Mesothelial cell of epicardium (in vitro differentiated cells): ENCODE results near the gene CALR. TPM values are rescaled to one million over a fixed set of nuclear protein-coding genes. Genes with fewer than 3 reads are reported as not detected.
"Not testable (repeated sequence)": the region's sequence is repeated elsewhere in the genome, so short reads cannot be mapped to it uniquely, and the experiment has no call there.

Source experiments
- DNase-seq, 2 experiments: peaks; one replicate each; pipeline ENCODE4 v3.0.0; 2021; ENCODE audit warnings: low spot score in 2 of 2; ENCODE audit not compliant: unreplicated experiment in 2 of 2
- H3K27ac Mint-ChIP-seq: 2 replicates; pipeline ENCODE4 v1.8.0; 2021; ENCODE audit warnings: mixed read lengths
- H3K27me3 Mint-ChIP-seq: 2 replicates; pipeline ENCODE4 v1.8.0; 2021; ENCODE audit warnings: low read depth, mixed read lengths
- H3K36me3 Mint-ChIP-seq: 2 replicates; pipeline ENCODE4 v1.8.0; 2021; ENCODE audit warnings: mixed read lengths
- H3K4me1 Mint-ChIP-seq: 2 replicates; pipeline ENCODE4 v1.8.0; 2021; ENCODE audit warnings: mixed read lengths
- H3K4me3 Mint-ChIP-seq: 2 replicates; pipeline ENCODE4 v1.8.0; 2021; ENCODE audit warnings: mild to moderate bottlenecking, moderate library complexity, mixed read lengths
- H3K9me3 Mint-ChIP-seq: 2 replicates; pipeline ENCODE4 v1.8.0; 2021; ENCODE audit warnings: mixed read lengths
- total RNA-seq: library from RNA; stranded (reverse); gene quantifications from 3 replicates; pipeline ENCODE4 v1.2.1, GENCODE V29; 2021
- TF ChIP-seq, protein P1 (sequence below): fragments of 200-600 bp; sonication (generic); IDR thresholded peaks from one replicate; pipeline ENCODE4 v1.5.0; 2021; ENCODE audit warnings: antibody characterized with exemption; ENCODE audit not compliant: unreplicated experiment

CALR gene
- total RNA-seq, 1 donor from 2014 or later, result 863 TPM

DNA sequence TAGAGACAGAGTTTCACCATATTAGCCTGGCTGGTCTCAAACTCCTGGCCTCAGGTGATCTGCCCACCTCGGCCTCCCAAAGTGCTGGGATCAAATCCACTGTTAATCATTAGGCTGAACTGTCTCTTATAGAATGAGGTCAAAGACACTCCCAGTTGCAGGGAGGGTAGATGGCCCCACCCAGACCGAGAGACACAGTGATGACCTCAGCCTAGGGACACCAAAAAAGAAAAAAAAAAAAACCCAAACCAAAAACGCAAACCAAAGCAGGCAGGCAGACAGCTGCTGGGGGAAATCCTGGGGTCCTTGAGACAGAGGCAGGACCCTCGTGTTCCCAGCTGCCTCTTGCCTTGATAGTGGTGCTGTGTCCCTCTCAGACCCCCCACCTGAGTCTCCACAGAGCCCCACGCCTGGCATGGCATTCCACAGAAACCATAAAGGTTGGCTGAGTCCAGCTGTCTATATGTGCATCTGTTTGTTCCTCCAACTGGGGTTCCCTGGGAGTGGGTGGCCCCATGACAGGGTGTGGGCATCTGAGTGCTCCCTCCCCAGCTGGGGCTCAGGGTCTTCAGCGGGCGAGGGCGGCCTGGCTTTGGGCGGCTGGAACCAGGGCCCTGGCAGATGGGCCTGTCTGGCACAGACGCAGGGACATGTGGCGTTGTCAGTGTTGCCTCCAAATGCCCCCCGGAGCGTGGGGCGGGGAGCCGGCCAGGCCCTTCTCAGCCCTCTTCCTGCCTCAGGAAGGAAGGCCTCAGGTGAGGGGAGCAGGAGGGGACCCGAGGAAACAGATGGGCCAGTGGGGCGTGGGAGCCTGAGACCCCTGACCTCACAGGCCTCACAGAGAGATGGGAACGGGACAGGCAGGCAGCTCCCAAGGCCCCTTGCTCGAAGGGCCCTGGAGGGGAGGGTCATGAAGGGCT, 36.2 kb downstream of the CALR start:
- no peaks in the 10 kb centered on the region for H3K4me1 Mint-ChIP-seq
- TF ChIP-seq, protein P1, sequence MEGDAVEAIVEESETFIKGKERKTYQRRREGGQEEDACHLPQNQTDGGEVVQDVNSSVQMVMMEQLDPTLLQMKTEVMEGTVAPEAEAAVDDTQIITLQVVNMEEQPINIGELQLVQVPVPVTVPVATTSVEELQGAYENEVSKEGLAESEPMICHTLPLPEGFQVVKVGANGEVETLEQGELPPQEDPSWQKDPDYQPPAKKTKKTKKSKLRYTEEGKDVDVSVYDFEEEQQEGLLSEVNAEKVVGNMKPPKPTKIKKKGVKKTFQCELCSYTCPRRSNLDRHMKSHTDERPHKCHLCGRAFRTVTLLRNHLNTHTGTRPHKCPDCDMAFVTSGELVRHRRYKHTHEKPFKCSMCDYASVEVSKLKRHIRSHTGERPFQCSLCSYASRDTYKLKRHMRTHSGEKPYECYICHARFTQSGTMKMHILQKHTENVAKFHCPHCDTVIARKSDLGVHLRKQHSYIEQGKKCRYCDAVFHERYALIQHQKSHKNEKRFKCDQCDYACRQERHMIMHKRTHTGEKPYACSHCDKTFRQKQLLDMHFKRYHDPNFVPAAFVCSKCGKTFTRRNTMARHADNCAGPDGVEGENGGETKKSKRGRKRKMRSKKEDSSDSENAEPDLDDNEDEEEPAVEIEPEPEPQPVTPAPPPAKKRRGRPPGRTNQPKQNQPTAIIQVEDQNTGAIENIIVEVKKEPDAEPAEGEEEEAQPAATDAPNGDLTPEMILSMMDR, result no peak
- no peak for DNase-seq
- H3K4me3 Mint-ChIP-seq, result no peak overlapping the region
- peaks cover 20% of the 10 kb centered on the region for H3K27me3 Mint-ChIP-seq
- no peaks in the 10 kb centered on the region for H3K36me3 Mint-ChIP-seq
- H3K27ac Mint-ChIP-seq, result no peak overlapping the region
- H3K9me3 Mint-ChIP-seq, result no peaks in the 10 kb centered on the region

DNA sequence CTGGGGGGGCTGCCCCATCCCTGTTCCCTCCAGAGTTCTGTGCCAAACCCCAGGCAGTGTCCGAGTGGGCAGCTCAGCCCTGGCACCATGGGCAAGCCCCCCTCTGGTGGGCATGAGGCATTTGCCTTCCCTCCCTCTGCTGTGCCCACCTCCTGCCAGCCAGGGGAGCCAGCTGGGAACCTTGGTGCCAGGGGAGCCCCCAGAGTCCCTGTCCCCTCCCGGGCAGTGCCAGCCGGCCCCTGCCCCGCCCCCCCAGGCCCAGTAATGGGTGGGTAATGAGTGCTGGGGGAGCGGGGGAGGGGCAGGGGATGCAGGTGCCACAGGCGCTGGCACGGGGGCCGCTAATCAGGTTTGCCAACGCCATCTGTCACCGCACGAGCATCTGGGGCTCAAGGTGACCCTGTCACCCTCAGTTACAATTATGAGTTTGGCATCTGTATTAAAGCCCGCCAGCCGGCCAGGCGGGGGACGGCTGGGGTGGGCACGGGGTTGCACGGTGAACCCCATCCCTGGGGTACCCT, 36.9 kb downstream of the CALR start:
- Mint-ChIP-seq H3K9me3 (no peaks in the 10 kb centered on the region), H3K4me3 (no peak overlapping the region), H3K4me1 (no peaks in the 10 kb centered on the region), H3K27ac (no peak overlapping the region), H3K27me3 (peaks cover 18% of the 10 kb centered on the region), H3K36me3 (no peaks in the 10 kb centered on the region)
- no peak for DNase-seq
- TF ChIP-seq, protein P1, result no peak

DNA sequence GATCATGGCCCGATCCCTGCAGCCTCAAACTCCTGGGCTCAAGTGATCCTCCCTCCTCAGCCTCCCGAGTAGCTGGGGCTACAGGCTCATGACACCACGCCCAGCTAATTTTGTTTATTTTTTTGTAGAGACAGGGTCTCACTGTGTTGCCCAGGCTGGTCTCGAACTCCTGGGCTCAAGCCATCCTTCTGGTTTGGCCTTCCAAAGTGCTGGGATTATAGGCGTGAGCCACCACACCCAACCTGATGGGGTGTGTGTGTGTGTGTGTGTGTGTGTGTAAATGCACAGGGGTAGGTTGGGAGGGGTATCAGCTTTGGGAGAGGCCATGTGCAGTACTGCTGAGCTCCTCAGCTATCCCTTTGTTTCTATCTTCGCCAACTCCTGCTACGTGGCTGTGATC, 37.7 kb downstream of the CALR start:
- H3K27me3 Mint-ChIP-seq, result peaks cover 20% of the 10 kb centered on the region
- H3K4me3 Mint-ChIP-seq, H3K9me3 Mint-ChIP-seq, H3K36me3 Mint-ChIP-seq, DNase-seq, H3K27ac Mint-ChIP-seq, H3K4me1 Mint-ChIP-seq: not testable (repeated sequence)

DNA sequence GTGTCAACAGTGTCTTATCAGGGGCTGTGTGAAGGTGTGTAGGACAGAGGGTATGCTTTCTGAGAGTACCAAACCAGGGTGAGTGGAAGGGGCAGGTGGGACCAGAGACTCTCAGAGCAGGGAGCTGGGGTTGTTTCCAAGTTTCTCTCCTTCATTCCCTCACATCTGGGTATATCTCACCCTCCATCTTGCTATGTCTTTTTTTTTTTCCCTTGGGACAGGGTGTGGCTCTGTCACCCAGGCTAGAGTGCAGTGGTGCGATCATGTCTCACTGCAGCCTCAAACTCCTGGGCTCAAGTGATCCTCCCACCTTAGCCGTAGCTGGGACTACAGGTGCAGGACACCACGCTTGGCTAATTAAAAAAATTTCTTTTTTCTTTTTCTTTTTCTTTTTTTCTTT, 41.6 kb downstream of the CALR start:
- no peaks in the 10 kb centered on the region for H3K4me1 Mint-ChIP-seq
- H3K4me3 Mint-ChIP-seq, result no peak overlapping the region
- DNase-seq, result no peak
- TF ChIP-seq, protein P1, result no peak
- H3K27me3 Mint-ChIP-seq, result peaks cover 15% of the 10 kb centered on the region
- H3K9me3 Mint-ChIP-seq, result no peaks in the 10 kb centered on the region
- H3K27ac Mint-ChIP-seq, result no peak overlapping the region
- no peaks in the 10 kb centered on the region for H3K36me3 Mint-ChIP-seq

DNA sequence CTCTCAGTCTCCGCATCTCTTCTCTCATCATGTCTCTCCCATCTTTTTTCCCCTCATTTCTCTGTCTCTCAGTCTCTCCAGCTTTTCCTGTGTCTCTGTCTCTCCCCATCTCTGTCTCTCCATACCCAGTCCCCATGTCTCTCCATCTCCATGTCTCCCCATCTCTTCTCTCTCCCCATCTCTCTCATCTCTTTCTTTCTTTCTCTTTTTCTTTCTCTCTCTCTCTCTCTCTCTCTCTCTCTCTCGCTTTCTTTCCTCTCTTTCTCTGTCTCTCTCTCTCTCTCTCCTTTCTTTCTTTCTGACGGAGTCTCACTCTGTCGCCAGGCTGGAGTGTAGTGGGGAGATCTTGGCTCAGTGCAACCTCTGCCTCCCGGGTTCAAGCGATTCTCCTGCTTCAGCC, 44.2 kb downstream of the CALR start:
- TF ChIP-seq, protein P1, result no peak
- H3K4me1 Mint-ChIP-seq, result no peaks in the 10 kb centered on the region
- no peaks in the 10 kb centered on the region for H3K36me3 Mint-ChIP-seq
- no peak overlapping the region for H3K4me3 Mint-ChIP-seq
- H3K27me3 Mint-ChIP-seq, result peaks cover 35% of the 10 kb centered on the region
- no peak overlapping the region for H3K27ac Mint-ChIP-seq
- no peaks in the 10 kb centered on the region for H3K9me3 Mint-ChIP-seq
- DNase-seq, result no peak

DNA sequence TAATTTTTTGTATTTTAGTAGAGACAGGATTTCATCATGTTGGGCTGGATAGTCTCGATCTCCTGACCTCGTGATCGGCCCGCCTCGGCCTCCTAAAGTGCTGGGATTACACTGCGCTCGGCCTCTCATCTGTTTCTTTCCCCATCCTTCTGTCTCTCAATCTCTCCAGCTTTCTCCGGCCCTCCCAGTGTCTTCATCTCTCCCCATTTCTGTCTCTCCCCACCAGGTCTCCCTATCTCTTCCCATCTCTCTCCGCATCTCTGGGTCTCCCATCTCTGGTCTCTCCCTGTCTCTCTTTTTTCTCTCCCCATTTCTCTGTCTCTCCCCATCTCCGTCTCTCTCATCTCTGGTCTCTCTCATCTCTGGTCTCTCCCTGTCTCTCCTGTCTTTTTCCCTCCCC, 44.7 kb downstream of the CALR start:
- Mint-ChIP-seq H3K36me3 (no peaks in the 10 kb centered on the region), H3K9me3 (no peaks in the 10 kb centered on the region), H3K27me3 (peaks cover 32% of the 10 kb centered on the region), H3K4me3 (no peak overlapping the region), H3K27ac (no peak overlapping the region), H3K4me1 (no peaks in the 10 kb centered on the region)
- TF ChIP-seq, protein P1, result no peak
- DNase-seq, result no peak
